ENCODE data around the gene PTPRN2. TPM values are rescaled to one million over a fixed set of nuclear protein-coding genes. Genes with fewer than 3 reads are reported as not detected.

The PTPRN2 gene
- total RNA-seq, 1 donor from 2014 or later: 7.8 TPM

- DNase-seq (ENCODE audit: low spot score): no peak
These were observed 1062.9 kb downstream of the PTPRN2 start for GRCh38 chr7:157524731-157525130.

- peak; percentile 40 for DNase-seq (ENCODE audit: low spot score)
These were observed 1063.7 kb downstream of the PTPRN2 start for GRCh38 chr7:157523766-157524421.

DNA sequence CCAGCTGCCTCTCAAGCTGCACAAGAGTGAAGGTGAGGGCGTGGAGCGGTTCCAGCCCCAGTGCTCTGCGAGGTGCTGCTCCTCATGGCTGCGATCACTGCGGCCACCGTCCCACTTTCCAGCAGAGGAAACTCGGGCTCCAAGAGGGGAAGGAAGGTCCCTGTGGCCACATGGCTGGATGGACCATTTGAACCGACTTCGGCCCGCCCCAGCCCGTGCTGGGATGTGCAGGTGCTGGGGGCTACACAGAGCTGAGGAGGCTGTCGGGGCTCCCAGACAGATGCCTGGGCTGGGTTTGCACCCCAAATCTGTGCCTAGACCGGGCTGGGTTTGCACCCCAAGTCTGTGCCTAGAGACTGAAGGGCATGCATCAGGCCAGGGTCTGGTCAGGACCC lies 1064.3 kb downstream of the PTPRN2 start:
- DNase-seq (ENCODE audit: low spot score): peak; percentile 18

GRCh38 chr7:157522954-157523353 lies 1064.7 kb downstream of the PTPRN2 start:
- DNase-seq (ENCODE audit: low spot score): peak; percentile 23

DNA sequence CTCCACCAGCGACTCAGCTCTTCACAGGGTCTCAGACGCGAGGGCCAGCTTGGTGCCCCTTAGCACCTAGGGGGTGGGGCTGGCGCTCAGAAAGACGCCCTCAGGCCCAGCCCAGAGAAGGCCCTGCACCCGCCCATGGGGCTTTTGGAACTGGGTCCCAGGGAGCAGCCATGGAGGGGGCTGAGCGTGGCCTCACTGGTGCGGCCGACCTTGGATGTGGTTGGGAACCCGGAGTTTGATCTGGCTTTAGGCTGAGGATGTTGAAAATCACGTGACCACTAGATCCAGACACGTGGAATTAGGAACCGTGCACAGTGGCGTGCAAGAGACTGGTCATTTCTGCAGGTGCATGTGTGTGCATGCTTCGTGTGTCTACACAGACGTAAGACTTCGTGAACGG lies 1065.4 kb downstream of the PTPRN2 start:
- peak; percentile 14 for DNase-seq (ENCODE audit: low spot score)

DNA sequence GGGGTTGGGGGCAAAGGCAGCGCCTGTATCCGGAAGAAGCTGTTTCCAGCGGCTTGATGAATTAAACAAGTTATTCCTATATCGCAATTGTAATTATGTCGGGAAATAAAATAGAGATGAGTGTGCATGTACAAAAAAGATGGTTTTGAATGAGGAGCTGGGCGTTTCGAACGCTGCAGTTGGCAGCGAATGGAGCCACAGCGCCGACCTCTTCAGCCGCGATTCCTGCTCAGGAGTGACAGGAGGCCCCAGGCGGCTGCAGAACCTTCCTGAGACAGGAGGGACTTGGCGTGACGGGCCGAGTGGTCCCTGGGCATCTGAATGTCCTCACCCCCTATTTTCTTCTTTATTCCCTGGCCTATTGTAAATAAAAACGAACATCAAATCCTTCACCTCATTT lies 1065.9 kb downstream of the PTPRN2 start:
- DNase-seq (ENCODE audit: low spot score): peak; percentile 6

DNA sequence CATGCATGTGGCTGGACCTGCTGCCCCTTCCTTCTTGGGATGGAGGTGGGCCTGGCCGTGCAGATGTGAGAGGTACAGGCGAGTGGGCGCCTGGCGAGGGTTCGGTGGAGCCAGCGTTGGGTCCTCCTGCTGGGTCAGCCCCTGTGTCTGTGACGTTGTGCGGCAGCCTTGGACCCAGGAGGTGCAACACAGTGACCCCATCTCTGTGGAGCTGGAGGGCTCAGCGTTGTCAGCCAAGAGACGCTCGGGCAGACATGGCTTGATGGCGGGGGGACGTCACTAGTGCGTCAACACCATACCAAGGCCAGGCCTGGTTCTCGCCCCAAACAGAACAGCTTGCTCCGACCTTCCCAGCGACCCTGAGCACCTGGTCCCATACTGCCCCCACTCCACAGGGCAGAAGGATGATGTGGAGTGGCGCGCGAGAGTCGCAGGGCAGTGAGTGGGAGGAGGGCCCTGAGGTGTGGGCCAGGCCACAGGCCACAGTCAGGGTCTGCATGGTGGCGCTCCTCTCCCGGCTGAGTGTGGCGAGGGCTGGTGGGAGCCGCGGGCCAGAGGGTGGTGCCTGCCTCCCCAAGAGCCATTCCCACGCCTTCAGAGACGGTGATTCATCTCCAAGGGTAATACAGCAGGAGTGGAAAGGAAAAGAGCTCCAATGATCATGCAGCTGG lies 1066.4 kb downstream of the PTPRN2 start:
- peak; percentile 36 for DNase-seq (ENCODE audit: low spot score)

DNA sequence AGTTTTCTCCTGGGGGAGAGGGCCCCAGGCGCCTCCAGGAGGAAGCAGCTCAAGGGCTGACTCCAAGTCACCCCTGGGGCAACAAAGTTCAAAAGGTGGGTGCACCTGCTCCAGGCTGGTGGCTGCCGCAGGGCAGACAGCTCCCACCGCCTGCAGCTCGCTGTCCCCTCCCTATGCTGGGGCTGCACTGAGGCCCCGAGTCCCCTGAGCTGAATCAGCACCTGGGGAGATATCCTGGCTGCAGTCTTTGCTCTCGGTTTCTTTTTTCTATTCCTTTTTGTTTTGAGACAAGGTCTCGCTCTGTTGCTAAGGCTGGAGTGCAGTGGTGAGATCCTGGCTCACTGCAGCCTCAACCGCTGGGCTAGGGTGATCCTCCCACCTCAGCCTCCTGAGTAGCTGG lies 1067.4 kb downstream of the PTPRN2 start:
- no peak for DNase-seq (ENCODE audit: low spot score)

DNA sequence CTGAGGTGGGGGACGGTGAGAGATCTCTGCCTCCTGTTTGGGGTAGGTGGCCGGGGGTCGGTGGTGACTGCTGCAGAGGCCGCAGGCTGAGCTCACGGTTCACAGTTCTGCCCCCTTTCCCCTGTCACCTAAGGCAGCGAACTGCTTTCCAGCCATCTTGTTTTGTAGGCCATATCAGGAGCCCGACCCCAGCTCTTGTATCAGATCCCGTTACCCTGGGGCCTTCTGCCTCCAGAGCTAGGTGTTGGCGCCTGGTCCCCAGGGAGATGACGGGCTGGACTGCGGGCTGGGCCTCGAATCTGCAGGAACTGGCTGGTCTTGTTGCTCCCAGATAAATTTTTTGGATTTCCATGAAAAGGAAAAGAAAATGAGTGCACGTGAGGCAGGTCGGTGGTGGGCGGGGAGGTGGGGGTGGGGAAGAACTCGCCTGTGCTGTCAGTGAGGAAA lies 1067.8 kb downstream of the PTPRN2 start:
- no peak for DNase-seq (ENCODE audit: low spot score)

DNA sequence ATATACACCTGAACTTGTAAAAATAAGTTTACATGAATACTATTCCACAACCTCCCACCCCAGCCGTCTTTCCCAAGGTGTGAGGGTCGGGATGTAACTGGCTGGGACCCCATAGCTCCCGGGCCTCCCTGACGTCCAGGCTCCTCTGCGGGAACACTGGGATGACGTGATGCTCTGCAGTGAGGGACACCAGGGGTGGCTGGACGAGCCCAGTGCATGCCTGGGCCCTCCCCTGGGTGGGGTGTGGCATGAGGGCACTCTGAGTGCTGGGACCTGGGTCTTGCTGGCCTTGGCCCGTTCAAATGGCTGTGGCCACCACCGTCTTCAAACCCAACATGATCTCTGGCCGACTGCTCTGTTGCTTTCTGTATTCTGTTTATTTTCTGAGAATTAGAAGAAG lies 1068.4 kb downstream of the PTPRN2 start:
- DNase-seq (ENCODE audit: low spot score): no peak

DNA sequence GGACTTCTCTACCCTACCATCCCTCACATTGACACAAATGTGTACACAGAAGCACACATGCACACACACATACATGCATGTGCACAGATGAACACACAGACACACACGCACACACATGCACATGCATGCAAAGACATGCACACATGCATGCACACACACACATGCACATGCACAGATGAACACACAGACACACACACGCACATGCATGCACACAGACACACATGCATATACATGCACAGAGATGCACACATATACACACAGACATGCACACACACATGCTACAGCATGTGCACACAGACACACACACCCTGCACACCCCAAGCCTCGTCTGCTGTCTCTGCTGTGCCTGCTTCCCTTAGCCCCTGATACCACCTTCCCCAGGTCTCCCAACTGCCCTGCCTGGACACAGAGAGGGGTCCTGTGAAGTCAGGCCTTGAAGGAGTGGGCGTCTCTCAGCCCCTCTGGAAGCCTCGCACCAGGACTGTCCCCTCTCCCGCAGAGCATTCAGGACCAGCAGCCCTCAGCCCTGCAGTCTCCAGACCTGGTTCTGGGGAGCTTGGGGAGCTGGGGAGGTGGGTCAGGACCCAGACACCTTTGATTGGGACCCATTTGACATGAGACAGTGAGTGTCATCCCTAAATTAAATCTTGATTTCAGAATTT lies 1069.0 kb downstream of the PTPRN2 start:
- DNase-seq (ENCODE audit: low spot score): no peak

DNA sequence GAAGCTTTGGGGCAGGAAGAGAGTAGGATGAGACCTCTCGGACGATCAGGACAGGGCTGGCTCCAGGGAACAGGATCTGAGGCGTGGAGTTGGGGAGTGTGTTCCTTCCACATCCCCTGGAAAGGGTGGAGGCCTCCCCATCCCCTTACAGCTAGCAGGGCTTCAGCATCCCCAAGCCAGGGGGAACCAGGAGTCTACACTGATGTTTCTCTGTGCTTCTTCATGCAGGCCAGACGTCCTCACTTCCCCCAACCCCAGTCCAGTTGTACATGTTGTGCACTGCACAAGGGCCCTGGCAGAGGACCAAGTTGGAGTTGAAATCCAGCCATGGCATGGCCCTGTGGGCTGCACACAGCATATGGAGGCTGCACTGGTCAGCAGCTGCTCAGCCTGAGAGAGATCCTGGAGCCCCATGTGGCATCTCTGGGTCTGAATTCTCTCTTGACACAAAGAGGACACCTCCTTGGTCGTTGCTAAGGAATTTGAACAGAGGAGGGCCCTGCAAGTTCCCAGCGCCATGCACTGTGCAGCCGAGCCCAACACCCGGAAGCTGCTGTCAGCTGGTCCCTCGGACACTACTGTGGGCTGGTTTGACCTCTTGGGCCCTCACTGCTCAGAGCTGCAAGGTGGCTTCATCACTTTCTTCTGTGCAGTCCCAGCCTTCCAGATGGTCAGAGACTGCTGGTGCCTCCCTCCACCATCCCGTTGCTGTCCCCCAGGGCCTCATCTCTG lies 1069.7 kb downstream of the PTPRN2 start:
- no peak for DNase-seq (ENCODE audit: low spot score)

GRCh38 chr7:157516911-157517781 lies 1070.5 kb downstream of the PTPRN2 start:
- no peak for DNase-seq (ENCODE audit: low spot score)

DNA sequence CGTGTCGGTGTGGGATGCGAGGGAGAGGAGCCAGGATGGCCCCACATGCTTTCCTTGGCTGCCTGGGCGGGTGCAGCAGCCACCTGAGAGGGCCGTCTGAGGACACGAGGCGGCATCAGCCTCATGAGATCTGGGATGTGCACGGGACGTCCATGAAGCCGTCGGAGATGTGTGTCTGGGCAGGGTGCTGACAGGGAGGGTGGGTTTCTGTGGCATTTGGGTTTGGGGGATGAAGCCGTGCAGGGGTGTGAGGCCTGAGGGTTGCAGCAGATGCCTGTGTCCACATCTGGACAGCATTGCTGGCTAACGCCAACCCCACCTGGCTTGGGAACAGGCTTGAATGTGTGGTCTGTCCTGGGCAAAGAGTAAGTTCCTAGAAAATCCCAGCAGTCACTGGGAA lies 1071.3 kb downstream of the PTPRN2 start:
- DNase-seq (ENCODE audit: low spot score): no peak

- DNase-seq (ENCODE audit: low spot score): no peak
These were observed 1072.1 kb downstream of the PTPRN2 start for GRCh38 chr7:157515342-157516041.

DNA sequence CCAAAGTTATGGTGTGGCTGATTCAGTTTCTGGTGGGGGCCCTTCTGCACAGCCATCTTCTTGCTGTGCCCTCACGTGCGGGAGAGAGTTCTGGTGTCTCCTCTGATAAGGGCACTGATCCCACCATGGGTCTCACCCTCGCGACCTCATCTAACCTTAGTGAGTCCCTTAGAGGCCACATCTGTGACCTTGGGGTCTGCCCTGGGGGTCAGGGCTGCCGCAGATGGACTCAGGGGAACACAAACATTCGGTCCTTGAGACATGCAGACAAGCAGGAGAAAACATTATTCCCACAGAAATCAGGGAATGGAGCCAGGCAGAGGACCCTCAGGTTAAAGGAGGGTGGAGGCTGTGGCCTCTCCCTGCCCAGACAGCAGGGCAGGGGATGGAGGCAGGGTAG lies 1072.9 kb downstream of the PTPRN2 start:
- DNase-seq (ENCODE audit: low spot score): no peak

DNA sequence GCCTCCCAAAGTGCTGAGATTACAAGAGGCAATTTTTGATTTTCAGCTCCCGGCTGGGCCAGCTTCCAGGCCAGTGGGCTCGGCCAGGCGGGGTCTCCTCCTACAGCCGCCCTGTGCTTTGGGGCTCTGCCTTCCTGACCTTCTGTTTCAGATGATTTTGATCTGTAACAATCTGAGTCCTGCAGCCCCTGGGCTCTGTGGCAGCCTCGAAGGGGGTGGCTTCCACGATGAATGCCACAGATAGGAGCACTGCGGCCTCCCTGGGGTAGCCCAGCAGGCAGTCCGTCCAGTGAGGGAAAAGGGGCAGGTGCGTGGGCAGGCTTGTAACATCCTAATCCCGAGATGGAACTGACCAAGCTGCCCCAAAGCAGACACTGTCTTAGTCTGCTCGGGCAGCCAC lies 1073.3 kb downstream of the PTPRN2 start:
- no peak for DNase-seq (ENCODE audit: low spot score)

DNA sequence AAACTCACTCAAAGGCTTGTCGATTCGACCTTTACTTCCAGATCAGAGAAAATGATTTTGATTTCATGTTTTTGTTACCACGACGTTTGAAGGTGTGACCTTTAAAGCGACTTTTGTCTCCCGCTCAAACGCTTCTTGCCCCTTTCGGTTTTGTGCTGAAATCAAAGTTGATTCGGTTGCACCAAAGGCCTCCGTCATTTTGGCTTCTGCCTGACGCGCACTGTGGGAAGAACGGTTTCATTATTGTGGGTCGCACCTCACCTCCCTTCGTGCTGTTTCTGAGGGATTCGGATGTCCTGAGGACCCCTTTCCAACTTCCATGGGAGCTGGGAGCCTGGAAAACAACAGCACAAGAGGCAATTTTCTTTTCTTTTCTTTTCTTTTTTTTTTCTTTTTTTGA lies 1073.9 kb downstream of the PTPRN2 start:
- no peak for DNase-seq (ENCODE audit: low spot score)

DNA sequence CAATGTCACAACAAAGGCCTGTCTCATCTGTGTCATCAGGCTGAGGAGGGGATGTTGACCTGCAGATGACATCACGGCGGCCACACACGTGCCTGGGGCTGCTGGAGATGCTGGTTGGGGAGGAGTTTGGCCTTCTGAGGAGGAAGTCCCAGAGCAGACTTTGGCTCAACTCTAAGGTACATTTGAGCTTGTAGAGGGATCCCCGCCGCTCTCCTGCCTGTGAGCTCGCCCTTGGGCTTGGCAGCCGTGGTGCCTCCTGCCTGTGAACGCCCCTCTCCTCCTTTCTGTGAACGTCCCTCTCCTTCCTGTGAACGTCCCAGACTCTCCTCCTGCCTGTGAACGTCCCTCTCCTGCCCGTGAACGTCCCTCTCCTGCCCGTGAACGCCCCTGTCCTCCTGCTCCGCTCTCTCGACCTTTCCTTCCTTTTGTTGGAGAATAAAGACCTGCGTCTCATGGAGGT lies 1074.4 kb downstream of the PTPRN2 start:
- no peak for DNase-seq (ENCODE audit: low spot score)

DNA sequence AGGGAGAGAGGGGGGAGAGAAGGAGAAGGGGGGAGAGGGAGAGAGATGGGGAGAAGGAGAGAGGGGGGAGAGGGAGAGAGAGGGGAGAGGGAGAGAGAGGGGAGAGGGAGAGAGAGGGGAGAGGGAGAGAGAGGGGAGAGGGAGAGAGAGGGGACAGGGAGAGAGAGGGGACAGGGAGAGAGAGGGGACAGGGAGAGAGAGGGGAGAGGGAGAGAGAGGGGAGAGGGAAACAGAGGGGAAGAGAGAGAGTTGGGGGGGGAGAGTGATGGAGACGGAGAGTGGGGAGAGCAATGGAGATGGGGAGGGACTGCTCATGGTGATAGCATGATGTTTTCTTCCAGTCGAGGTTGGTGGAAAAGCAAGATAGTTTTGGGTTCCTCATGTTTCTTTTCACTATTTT lies 1078.4 kb downstream of the PTPRN2 start:
- no peak for DNase-seq (ENCODE audit: low spot score)

DNA sequence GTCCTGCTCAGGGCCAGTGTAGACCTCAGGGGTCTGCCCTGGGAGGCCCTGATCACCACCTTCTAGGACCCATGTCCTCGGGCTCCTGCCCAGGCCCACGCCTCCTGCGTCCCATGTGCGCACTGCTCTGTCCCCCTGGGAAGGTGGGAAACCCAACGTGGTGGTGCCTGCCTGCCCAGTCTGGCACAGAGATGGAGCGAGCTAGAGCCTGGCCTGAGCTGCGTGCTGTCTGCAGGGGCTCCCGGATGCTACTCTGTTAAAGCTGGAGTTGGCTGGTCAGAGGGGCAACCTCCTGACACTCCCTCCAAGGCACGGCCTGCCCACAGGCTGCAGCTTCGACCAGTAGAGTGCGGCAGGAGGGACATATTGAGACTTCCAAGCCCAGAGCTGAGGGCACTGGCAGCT lies 1079.1 kb downstream of the PTPRN2 start:
- DNase-seq (ENCODE audit: low spot score): peak; percentile 20
